ENCODE measurements around the gene PTRH2. TPM values are rescaled to one million over a fixed set of nuclear protein-coding genes. Genes with fewer than 3 reads are reported as not detected.

The PTRH2 gene
- total and polyA plus RNA-seq, 2 of the 8 experiments (the other 6 are each of a cell fraction or from before 2014, with no cell fraction given) = 39.4 to 43.2 TPM

GRCh38 chr17:59699218-59699617, 8.0 kb downstream of the PTRH2 start:
- peaks cover 24 to 35% of the 10 kb centered on the region in 2 experiments for H4K20me1 ChIP-seq (replicated peaks in 1 of 2; ENCODE audit: control insufficient read depth in 1 of 2, insufficient read depth in 2 of 2, low read length in 2 of 2)
- H3K23me2 ChIP-seq (ENCODE audit: low read depth, low read length) = no peaks in the 10 kb centered on the region
- POLR2A ChIA-PET (ENCODE audit: partially characterized antibody) = interaction anchor here (1.2 to 1.5 kb wide), 2 partner anchors 12 to 341 kb away, joined by 3 read pairs; no protein-coding TSS in a partner anchor
- TF ChIP-seq RNF2 (IDR thresholded peaks at IDR 0.05; ENCODE audit: borderline replicate concordance, low read depth, low read length, missing control alignments, poor library complexity, severe bottlenecking) = no peak
- TF ChIP-seq SP2 (IDR thresholded peaks at IDR 0.05; ENCODE audit: low read length) = no peak
- TF ChIP-seq RAD21 (IDR thresholded peaks at IDR 0.05 in 1 of 2, conservative IDR thresholded peaks at IDR 0.05 in 1 of 2; ENCODE audit: low read depth in 2 of 2, low read length in 2 of 2) = no peak

More at GRCh38 chr17:59699218-59699617, 8.0 kb downstream of the PTRH2 start:
- Histone ChIP-seq H2BK20ac (ENCODE audit: low read length) (no peak overlapping the region), H3K79me1 (ENCODE audit: low read depth, low read length) (peaks cover 6% of the 10 kb centered on the region; the same call in 1 of the 2 replicates), H3K27ac (ENCODE audit: low read depth, low read length) (no peak overlapping the region), H3K56ac (replicated peaks; ENCODE audit: insufficient read length, low read depth, low read length) (no peak overlapping the region), H2BK5ac (ENCODE audit: low read depth, low read length) (no peak overlapping the region), H2BK120ac (replicated peaks; ENCODE audit: low read depth, low read length) (no peak overlapping the region), H3K9ac (replicated peaks in 1 of 4; ENCODE audit: extremely low read depth in 1 of 4, low read depth in 3 of 4, low read length in 3 of 4) (no peak overlapping the region), H4K91ac (replicated peaks; ENCODE audit: insufficient read length, low read length) (no peak overlapping the region), H3K79me2 (ENCODE audit: control insufficient read depth in 1 of 2, insufficient read depth in 2 of 2, low read length in 2 of 2) (peaks cover 27 to 95% of the 10 kb centered on the region in 2 experiments), H3K36me3 (ENCODE audit: control insufficient read depth in 2 of 4, insufficient read depth in 4 of 4, low read length in 3 of 4) (peaks cover 13 to 65% (median 44%) of the 10 kb centered on the region in 4 experiments), H3K4me1 (replicated peaks in 1 of 4; ENCODE audit: control insufficient read depth in 3 of 4, insufficient read depth in 4 of 4, low read length in 3 of 4) (peaks cover 0 to 3% (median 0%) of the 10 kb centered on the region in 4 experiments; a peak in 2 of 7 replicates), H3K23ac (ENCODE audit: insufficient read length) (no peak overlapping the region), H2BK15ac (ENCODE audit: low read length) (no peak overlapping the region), H3K9me3 (ENCODE audit: insufficient read depth in 2 of 2, low read depth in 1 of 2, low read length in 1 of 2) (no peaks in the 10 kb centered on the region), H2AK5ac (ENCODE audit: low read depth, low read length) (no peak overlapping the region), H3K18ac (ENCODE audit: extremely low read depth, low read length) (no peak overlapping the region), H3K27me3 (replicated peaks in 1 of 4; ENCODE audit: control insufficient read depth in 3 of 4, extremely low read depth in 1 of 4, insufficient read depth in 3 of 4, low read length in 3 of 4) (no peaks in the 10 kb centered on the region), H3K4me3 (ENCODE audit: extremely low read depth in 1 of 4, insufficient read depth in 2 of 4, low read depth in 3 of 4, low read length in 4 of 4) (no peak overlapping the region), H2AFZ (ENCODE audit: low read length) (no peak overlapping the region), H2BK12ac (ENCODE audit: low read depth, low read length) (no peak overlapping the region), H4K8ac (ENCODE audit: extremely low read depth, insufficient read depth, low read length) (no peak overlapping the region), H3K4ac (replicated peaks; ENCODE audit: insufficient read length, low read depth, low read length) (no peak overlapping the region), H3K14ac (ENCODE audit: insufficient read length) (no peak overlapping the region), H4K5ac (ENCODE audit: insufficient read length, low read depth, low read length) (no peak overlapping the region), H3K4me2 (ENCODE audit: insufficient read depth in 1 of 2, low read depth in 2 of 2, low read length in 2 of 2) (no peak overlapping the region)
- WGBS, 2 experiments (ENCODE audit: extremely low coverage in 1 of 2, insufficient coverage in 1 of 2, insufficient read length in 1 of 2, insufficient replicate concordance in 2 of 2, low coverage in 1 of 2, low lambda C conversion rate in 2 of 2, missing lambda C conversion rate in 1 of 2) = 93% methylated on average over 7 of the region's 7 CpGs; no CpG with 5 or more reads in 1 of the 2 experiments
- DNase-seq (ENCODE audit: low read depth in 1 of 2, low spot score in 2 of 2) (no peak), FAIRE-seq (no peak)
- CTCF ChIA-PET (ENCODE audit: partially characterized antibody) = no interaction called here

Measured in H1 (cell line).